HepG2 (cell line): ENCODE data around the gene INTS12. TPM values are rescaled to one million over a fixed set of nuclear protein-coding genes. Genes with fewer than 3 reads are reported as not detected.

Experiments
- CCAR2 ChIP-seq: fragments of 200-400 bp; formaldehyde crosslinking; optimal IDR thresholded peaks from 2 replicates; pipeline ENCODE3; 2018; ENCODE audit warnings: low read depth, mild to moderate bottlenecking, low read length, moderate library complexity
- HMGA1 ChIP-seq: sonication (generic); formaldehyde crosslinking; conservative IDR thresholded peaks from 2 replicates; pipeline ENCODE4 v1.4.0; 2020; ENCODE audit warnings: missing genetic modification reagents
- MIER3 ChIP-seq: IDR thresholded peaks from 2 replicates; pipeline ENCODE4 v1.6.1; 2016; ENCODE audit warnings: missing compliant biosample characterization, borderline replicate concordance
- NCOA5 ChIP-seq: sonication (generic); formaldehyde crosslinking; IDR thresholded peaks from 2 replicates; pipeline ENCODE4 v1.4.0; 2020; ENCODE audit warnings: missing genetic modification reagents
- RXRA ChIP-seq: sonication (generic); formaldehyde crosslinking; IDR thresholded peaks from 2 replicates; pipeline ENCODE4 v1.5.1; 2020; ENCODE audit warnings: missing genetic modification reagents
- SP1 ChIP-seq, 2 experiments: fragments of 450-650 bp in 1 of 2; sonication (generic) in 1 of 2; formaldehyde crosslinking in 1 of 2; IDR thresholded peaks; 2 replicates each; pipeline versions ENCODE4 v1.4.0 to v1.6.1; 2016 to 2020; ENCODE audit warnings: missing genetic modification reagents in 1 of 2
- U2AF2 ChIP-seq: fragments of 200-400 bp; formaldehyde crosslinking; IDR thresholded peaks from 2 replicates; pipeline ENCODE4 v1.6.1; 2017; ENCODE audit warnings: low read depth, mild to moderate bottlenecking, low read length
- ZBTB1 ChIP-seq: sonication (generic); formaldehyde crosslinking; IDR thresholded peaks from 2 replicates; pipeline ENCODE4 v1.4.0; 2020; ENCODE audit warnings: missing genetic modification reagents, borderline replicate concordance
- ZMYM3 ChIP-seq: sonication (generic); formaldehyde crosslinking; IDR thresholded peaks from 2 replicates; pipeline ENCODE4 v1.5.1; 2020; ENCODE audit warnings: mild to moderate bottlenecking, missing genetic modification reagents
- ZNF292 ChIP-seq: sonication (generic); formaldehyde crosslinking; IDR thresholded peaks from 2 replicates; pipeline ENCODE4 v1.8.1; 2022; ENCODE audit warnings: mild to moderate bottlenecking, low read depth, missing genetic modification reagents, borderline replicate concordance
- ZNF572 ChIP-seq: sonication (generic); formaldehyde crosslinking; IDR thresholded peaks from 2 replicates; pipeline ENCODE4 v1.5.1; 2020; ENCODE audit warnings: mild to moderate bottlenecking, missing genetic modification reagents
- polyA plus RNA-seq, 8 experiments: library from polyadenylated mRNA; depleted of rRNA in 3 of 8; stranded (reverse) in 7 of 8; unstranded in 1 of 8; fragments of >200 nt; fragmentation: Illumina TruSeq in 4 of 8; extraction: Trizol in 4 of 8; gene quantifications; 2 replicates each; pipeline versions ENCODE4 v1.2.1 to v1.2.3, GENCODE V29; 2011 to 2016; ENCODE audit warnings: low read depth in 4 of 8, missing spikeins in 1 of 8, mixed read lengths in 1 of 8; ENCODE audit not compliant: insufficient read depth in 1 of 8
- total RNA-seq, 5 experiments: library from RNA; depleted of rRNA; stranded (reverse); fragments of >200 nt; fragmentation: Illumina TruSeq; extraction: Trizol; gene quantifications; 2 replicates each; pipeline ENCODE4 v1.2.3, GENCODE V29; 2016; ENCODE audit warnings: low read depth in 1 of 5
- TF ChIP-seq, protein P1 (sequence below): sonication (generic); formaldehyde crosslinking; IDR thresholded peaks from 2 replicates; pipeline ENCODE4 v1.4.0; 2020; ENCODE audit warnings: mild to moderate bottlenecking, missing genetic modification reagents
- TF ChIP-seq, protein P2 (sequence below): sonication (generic); formaldehyde crosslinking; IDR thresholded peaks from 2 replicates; pipeline ENCODE4 v1.4.0; 2020; ENCODE audit warnings: mild to moderate bottlenecking, missing genetic modification reagents
- TF ChIP-seq, protein P3 (sequence below): sonication (generic); formaldehyde crosslinking; IDR thresholded peaks from 2 replicates; pipeline ENCODE4 v1.4.0; 2020; ENCODE audit warnings: missing genetic modification reagents

The INTS12 gene
- total and polyA plus RNA-seq, 2 of the 13 experiments (the other 11 are each of a cell fraction or from before 2014, with no cell fraction given), result 20.2 to 21.1 TPM

DNA sequence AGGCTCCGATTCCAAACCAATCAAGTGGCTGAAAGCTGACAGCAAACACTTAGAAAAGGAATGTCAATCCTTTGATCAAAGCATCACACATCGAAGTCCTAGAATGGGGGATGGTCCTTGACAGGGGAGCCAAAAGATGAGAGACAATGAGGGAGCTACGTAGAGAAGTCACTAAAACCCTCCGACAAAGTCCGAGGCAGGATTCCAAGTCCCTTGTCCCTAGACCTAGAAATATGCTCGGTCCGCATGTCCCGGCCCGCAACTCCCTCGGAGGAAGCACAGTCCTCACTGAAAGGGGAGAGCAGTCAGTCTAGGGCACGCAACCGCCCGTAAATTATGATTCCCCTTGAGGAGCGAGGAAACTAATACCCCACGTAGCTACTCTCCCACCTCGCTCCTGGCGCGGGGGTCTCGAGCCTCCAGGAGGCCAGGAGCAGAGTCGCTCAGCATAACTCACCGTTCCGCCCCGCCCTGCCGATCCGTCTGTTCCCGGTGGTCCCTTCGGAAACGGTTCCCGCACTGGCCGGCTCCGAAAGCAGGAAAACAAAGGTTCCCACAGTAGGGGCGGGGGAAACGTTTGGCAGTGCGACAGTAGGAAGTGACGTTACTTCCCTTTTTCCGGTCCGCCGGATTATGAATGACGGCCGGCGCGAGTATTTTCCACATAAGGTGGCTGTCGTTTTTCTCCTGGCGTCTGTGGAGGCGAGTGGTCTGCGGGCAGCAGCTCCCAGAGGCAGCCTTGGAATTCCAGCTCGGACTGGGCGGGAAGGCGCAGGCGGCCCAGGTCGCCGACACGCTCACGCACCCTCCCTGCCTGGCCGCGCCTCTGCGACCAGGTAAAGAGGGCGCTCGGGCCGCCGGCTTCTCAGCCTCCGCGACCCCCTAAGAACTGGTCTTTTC is at the start of gene INTS12, which contains the start of gene GSTCD (continued):
- TF ChIP-seq, protein P1, sequence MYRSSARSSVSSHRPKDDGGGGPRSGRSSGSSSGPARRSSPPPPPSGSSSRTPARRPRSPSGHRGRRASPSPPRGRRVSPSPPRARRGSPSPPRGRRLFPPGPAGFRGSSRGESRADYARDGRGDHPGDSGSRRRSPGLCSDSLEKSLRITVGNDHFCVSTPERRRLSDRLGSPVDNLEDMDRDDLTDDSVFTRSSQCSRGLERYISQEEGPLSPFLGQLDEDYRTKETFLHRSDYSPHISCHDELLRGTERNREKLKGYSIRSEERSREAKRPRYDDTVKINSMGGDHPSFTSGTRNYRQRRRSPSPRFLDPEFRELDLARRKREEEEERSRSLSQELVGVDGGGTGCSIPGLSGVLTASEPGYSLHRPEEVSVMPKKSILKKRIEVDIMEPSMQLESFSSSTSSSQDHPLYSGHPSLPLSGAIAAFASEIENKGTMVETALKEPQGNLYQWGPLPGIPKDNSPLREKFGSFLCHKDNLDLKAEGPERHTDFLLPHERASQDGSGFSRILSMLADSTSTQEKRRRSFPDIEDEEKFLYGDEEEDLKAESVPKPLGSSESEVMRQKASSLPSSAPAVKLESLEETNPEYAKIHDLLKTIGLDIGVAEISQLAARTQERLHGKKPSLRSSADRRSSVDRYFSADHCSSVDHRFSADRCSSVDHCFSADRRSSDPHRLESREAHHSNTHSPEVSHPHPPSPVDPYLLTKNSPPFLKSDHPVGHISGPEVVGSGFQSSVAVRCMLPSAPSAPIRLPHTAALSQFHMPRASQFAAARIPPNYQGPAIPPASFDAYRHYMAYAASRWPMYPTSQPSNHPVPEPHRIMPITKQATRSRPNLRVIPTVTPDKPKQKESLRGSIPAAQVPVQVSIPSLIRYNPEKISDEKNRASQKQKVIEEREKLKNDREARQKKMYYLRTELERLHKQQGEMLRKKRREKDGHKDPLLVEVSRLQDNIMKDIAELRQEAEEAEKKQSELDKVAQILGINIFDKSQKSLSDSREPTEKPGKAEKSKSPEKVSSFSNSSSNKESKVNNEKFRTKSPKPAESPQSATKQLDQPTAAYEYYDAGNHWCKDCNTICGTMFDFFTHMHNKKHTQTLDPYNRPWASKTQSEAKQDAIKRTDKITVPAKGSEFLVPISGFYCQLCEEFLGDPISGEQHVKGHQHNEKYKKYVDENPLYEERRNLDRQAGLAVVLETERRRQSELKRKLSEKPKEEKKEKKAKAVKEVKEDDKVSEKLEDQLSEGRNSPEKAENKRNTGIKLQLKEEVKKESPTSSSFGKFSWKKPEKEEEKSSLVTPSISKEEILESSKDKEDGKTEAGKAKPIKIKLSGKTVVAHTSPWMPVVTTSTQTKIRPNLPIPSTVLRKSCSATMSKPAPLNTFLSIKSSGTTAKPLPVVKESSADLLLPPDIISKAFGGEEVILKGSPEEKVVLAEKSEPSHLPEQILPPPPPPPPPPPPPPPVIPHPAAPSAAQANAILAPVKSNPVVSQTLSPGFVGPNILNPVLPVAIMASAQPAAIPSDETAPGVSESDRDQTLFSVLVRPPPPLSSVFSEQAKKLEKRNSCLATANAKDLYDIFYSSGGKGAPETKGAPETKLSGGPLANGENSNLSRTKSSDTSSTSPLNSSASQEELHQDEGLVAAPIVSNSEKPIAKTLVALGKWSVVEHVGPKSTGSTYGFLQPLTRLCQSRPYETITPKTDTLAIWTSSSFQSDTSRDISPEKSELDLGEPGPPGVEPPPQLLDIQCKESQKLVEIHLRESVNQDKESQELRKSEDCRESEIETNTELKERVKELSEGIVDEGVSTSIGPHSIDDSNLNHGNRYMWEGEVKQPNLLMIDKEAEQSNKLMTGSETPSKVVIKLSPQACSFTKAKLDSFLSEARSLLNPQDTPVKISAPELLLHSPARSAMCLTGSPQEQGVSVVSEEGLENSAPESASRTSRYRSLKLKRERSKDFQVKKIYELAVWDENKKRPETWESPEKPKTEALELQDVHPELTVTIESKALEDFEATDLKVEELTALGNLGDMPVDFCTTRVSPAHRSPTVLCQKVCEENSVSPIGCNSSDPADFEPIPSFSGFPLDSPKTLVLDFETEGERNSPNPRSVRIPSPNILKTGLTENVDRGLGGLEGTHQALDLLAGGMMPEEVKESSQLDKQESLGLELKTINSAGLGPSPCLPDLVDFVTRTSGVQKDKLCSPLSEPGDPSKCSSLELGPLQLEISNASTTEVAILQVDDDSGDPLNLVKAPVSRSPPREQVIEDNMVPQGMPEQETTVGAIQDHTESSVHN (CRISPR knock-in tag), result peak; percentile 89; the same call in 1 of the 2 replicates
- TF ChIP-seq, protein P2, sequence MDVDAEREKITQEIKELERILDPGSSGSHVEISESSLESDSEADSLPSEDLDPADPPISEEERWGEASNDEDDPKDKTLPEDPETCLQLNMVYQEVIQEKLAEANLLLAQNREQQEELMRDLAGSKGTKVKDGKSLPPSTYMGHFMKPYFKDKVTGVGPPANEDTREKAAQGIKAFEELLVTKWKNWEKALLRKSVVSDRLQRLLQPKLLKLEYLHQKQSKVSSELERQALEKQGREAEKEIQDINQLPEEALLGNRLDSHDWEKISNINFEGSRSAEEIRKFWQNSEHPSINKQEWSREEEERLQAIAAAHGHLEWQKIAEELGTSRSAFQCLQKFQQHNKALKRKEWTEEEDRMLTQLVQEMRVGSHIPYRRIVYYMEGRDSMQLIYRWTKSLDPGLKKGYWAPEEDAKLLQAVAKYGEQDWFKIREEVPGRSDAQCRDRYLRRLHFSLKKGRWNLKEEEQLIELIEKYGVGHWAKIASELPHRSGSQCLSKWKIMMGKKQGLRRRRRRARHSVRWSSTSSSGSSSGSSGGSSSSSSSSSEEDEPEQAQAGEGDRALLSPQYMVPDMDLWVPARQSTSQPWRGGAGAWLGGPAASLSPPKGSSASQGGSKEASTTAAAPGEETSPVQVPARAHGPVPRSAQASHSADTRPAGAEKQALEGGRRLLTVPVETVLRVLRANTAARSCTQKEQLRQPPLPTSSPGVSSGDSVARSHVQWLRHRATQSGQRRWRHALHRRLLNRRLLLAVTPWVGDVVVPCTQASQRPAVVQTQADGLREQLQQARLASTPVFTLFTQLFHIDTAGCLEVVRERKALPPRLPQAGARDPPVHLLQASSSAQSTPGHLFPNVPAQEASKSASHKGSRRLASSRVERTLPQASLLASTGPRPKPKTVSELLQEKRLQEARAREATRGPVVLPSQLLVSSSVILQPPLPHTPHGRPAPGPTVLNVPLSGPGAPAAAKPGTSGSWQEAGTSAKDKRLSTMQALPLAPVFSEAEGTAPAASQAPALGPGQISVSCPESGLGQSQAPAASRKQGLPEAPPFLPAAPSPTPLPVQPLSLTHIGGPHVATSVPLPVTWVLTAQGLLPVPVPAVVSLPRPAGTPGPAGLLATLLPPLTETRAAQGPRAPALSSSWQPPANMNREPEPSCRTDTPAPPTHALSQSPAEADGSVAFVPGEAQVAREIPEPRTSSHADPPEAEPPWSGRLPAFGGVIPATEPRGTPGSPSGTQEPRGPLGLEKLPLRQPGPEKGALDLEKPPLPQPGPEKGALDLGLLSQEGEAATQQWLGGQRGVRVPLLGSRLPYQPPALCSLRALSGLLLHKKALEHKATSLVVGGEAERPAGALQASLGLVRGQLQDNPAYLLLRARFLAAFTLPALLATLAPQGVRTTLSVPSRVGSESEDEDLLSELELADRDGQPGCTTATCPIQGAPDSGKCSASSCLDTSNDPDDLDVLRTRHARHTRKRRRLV (CRISPR knock-in tag), result peak; percentile 91
- TF ChIP-seq ZNF292 (peak; percentile 49), HMGA1 (CRISPR knock-in tag) (no peak), ZMYM3 (peak; percentile 90), ZBTB1 (CRISPR knock-in tag) (peak; percentile 100), MIER3 (CRISPR knock-in tag) (peak; percentile 99), RXRA (CRISPR knock-in tag) (peak; percentile 91), SP1 (IDR thresholded peaks at IDR 0.05) (no peak), SP1 (CRISPR knock-in tag; IDR thresholded peaks at IDR 0.05) (peak; percentile 98), ZNF572 (CRISPR knock-in tag) (peak; percentile 93), NCOA5 (CRISPR knock-in tag) (no peak), U2AF2 (no peak), CCAR2 (peak; percentile 99)
- TF ChIP-seq, protein P3, sequence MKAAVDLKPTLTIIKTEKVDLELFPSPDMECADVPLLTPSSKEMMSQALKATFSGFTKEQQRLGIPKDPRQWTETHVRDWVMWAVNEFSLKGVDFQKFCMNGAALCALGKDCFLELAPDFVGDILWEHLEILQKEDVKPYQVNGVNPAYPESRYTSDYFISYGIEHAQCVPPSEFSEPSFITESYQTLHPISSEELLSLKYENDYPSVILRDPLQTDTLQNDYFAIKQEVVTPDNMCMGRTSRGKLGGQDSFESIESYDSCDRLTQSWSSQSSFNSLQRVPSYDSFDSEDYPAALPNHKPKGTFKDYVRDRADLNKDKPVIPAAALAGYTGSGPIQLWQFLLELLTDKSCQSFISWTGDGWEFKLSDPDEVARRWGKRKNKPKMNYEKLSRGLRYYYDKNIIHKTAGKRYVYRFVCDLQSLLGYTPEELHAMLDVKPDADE (CRISPR knock-in tag), result no peak
